ENCODE data around the gene TSPAN10.
"Not testable (repeated sequence)": the region's sequence is repeated elsewhere in the genome, so short reads cannot be mapped to it uniquely, and the experiment has no call there.

Gene TSPAN10

DNA sequence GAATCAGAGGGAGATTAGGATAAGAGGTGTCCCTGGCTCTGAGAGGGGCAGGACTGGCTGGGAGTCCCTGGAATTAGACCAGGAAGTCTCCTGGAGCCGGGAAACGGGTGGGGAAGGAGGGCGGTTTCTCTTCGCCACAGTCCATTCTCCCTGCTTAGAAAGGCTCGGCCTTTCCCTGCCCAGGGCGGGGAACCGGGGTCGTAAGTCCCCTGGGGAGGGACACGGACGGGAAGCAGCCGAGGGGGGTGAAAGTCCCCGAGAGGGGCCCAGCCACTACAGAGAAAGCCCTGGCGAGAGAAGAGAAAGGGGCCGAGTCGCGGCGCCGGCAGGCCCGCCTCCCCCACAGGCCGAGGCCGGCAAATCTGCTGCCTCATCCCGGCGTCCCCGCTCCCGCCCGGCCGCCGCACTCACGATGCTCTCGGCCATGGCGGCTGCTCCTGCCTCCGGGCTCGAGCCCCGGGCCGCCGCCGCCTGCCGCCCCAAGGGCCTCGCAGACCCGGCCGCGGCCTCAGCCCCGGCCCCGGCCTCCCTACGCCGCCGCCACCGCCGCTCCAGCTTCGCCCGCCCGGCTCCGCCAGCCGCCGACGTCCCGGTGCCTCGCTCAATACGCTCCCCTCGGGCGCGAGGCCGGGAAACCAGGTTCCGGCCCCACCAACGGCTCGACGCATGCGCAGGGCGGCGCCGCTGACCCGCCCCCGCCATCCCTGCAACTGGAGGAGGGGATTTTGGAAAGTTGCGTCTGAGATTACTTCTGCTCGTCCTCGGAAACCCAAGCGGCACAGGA, at the start of gene TSPAN10, which contains the start of gene NPLOC4:
TSPAN10 (plus strand) TSS at position 692 of the 784 bp plus-strand sequence. CDS start 5,217 bp downstream, outside the sequence.
NPLOC4 (minus strand) TSS at position 608 of the 784 bp plus-strand sequence; CDS start at position 426, 182 bp downstream.
- peak; percentile 87 for DNase-seq

DNA sequence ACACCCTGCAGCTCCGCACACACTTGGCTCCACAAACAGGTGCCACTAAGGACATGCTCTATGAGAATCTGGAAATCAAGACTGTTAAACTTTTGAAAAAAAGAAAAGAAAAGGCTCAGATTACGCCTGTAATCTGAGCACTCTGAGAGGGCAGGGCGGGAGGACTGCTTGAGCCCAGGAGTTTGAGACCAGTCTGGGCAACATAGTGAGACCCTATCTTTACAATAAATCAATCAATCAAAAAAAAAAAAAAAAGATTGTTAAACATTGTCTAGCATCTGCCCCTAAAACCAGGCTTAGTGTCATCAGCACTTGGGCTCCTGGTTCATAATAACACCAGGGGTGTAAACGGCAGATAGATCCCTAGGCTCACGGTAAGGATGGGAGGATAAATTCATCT, 47.4 kb upstream of the TSPAN10 start:
- no peak for DNase-seq

DNA sequence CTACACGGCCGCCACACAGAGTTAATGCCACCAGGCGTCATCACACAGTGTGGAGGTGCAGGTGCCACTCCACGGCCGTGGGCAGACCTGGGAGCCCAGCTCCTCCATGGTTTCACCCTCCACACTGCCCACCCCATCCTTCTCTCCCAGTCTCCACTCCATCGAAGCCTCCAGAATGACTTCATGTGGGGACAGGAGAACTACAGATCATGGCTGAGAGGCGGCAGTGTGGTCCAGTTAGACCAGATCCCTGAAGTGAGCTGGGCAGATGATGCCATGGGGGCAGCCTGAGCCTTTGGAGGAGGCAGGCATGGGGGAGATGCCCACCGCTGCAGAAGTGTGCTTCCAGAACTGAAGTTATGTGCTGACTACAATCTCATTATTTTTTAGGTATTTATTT, 46.9 kb upstream of the TSPAN10 start:
- DNase-seq: no peak

DNA sequence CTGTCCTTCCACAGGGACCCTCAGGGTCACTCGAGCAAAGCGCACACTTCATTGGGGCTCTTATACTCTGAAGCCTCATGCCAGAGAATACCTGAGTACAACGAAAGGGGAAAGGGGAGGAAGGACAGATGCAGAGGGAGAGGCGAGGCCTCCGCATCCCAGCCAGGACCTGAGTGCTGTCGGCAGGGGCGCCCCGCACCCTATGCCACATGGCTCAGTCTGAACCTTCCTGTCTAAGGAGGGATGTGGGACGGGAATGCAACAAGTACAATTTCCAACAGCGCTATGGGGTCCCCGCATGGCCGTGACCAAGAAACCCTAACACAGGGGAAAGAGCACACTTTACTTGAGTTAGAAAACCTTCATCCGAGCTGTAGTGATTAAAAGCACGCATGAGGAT, 45.0 kb upstream of the TSPAN10 start:
- no peak for DNase-seq

DNA sequence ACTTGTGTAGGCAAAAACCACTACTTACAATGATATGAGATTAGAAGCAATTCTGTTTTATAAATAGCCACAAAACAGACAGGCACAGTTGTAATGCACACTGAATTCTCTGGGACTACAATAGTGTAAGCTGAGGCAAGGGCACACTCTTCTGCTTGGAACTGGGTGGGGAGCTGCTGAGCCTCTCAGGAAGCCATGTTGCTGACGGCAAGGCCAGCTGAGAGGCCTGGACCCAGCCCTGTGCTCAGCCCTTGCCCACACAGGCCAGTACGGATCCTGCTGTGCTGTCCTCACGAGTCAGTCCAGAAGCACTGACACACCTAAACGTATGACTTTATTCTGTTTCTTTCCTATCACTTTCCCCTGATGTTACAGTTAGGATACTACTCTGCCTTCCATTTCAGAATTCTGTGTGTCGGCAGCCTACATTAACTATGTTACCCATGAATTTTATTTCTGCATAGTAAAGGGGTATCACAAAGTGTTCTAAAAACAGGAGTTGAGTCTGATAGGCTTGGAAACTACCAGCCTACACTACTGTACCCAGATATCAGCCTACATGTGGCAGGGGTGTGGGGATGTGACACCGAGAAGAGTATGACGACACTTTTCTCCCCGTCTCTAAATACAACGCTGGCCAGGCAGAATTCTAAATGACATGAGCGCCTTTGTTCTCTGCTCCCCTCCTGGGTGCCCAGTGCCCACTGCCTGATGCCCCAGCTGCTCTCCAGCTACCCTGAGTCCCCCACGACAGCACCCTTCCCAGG, 43.7 kb upstream of the TSPAN10 start:
- no peak for DNase-seq

DNA sequence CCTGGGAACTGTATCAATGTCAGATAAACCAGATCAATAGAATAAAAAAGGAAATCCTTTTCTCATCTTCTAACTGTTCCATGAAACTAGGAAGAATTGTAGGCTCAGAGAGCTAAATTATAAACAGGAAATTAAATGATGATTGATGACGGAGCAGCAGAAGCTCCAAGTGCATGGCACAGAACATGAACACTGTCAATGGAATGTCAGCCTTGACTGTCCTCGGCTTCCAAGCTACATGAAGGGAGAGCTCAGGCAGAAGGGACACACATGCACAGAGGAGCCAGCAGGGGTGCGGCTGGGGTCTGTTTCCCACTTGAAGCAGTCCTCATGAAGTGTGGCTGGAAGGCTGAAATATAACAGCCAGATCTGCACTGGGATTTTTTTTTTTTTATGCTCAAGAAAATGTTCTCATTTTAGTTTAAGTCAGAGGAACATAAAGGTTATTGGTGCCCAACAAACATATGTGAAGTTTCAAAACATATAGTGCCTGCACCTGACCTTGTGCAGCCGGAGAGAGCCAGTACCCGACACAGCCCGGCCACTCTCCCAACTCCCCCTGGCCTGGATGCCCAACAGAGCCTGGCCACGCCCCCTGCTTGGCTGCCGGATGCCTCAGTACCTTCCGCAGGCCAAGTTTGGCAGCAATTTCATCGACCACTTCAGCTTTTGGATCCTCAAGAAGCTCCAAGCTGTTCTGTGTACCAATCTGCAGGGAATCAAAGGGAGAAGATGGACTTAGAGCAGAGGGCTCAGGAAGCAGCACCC, 37.1 kb upstream of the TSPAN10 start:
- DNase-seq: no peak

DNA sequence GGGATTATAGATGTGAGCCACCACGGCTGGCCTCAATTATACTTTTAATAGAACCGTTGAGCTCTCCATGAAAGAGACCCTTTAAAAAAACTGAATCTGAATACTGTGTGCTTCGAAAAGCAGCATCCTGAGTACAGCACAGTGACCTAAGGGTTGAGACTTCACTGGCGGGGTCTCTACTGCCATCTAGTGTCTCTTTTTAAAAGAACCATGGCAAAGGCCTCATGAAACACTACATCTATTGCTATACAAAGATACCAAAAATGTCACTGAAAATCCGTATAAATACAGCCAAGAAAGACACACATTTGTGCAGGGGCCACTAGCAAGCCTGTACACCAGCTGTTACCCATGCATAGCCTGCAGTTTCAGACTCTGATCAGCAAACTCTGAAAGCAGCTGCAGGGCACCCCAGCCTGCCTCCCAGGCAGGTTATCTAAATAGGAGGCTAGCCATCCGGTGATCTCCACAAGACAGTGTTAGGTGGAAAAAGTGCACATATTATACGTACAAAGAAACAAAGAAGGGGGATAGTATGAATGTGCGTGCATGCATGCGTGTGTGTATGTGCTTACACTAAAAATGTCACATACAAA, 35.4 kb upstream of the TSPAN10 start:
- DNase-seq: peak; percentile 45

DNA sequence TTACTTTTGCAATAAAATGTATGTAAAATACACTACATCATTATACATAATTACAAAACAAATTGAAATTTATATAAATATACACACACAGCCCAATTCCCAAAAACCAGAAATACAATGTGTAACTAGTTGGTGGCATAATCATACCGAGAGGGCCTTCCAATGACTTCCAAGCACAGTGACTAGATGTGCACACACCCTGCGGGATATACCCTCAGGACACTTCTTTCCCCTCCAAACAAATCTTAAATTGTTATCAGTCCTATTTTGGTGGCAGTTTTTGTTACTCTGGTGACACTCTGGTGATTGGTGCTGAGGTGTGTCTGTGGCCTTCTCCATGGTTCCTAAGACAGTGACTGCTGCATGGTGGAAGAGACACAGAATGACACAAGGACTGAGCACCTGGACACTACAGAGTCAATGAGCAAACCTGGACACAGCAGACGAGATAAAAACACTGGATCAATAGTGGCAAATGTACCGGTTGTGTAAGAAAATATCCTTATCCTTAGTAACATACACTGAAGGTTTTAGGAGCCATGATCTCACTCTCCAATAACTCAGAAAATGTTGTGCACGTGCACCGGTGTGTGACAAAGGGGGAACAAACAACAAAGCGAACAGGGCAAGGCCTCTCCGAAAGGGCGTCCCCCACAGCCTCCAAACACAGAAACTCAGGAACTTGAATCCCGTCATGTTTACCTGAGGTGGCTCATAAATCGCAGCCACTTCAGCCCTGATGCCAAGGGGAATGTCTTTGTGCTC, 33.0 kb upstream of the TSPAN10 start:
- DNase-seq: no peak

DNA sequence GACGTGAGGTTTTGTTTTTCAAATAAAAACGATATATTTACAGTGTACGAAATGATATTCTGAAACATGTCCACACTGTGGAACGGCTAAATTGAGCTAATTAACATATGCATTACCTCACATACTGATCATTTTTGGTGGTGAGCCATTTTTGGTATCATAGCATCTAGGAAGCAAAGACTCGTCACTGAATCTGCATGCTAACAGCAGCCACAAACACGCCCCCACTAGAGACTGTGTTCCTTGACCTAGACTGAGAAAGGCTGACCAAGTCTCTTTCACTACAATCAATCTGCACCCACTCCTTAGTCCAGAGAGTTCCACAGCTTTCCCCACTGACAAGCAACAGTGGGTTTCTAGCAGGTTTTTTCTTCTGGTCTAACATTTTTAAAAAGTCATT, 29.6 kb upstream of the TSPAN10 start:
- no peak for DNase-seq

DNA sequence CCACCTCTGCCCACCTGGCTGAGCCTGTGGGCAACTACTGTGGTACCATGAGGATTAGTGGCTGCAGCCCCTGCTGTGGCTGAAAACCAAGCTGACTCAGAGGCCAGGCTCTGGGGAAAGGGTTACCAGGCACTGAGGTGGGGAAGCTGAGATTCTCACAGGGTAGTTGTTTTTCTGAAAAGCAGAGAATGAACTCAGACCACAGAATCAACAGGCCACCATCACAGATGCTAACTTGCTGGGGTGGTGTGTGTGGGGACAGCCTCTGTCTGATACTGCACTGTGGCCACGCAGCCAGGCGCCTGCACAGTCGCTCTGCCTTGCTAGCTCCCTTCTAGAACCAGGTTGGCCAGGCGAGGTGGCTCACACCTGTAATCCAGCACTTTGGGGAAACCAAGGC, 28.9 kb upstream of the TSPAN10 start:
- no peak for DNase-seq

DNA sequence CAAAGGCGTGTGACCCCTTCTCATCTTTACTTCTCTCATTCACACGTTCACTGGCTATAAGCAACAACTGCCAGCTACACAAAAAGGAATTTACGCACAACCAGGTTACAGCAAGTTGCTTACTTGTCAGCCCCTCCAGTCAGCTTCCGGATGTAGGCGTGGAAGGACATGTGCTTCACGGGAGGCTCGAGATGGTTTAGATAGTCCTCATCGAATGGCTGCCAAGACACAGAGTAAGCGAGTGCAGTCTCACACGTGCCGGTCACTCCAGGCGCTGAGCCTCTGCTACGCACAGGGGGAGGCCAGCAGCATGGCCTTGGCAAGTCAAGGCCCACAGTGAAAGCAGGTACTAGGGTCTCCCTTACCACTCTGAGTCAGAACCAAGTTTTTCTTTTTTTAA, 28.4 kb upstream of the TSPAN10 start:
- DNase-seq: no peak

DNA sequence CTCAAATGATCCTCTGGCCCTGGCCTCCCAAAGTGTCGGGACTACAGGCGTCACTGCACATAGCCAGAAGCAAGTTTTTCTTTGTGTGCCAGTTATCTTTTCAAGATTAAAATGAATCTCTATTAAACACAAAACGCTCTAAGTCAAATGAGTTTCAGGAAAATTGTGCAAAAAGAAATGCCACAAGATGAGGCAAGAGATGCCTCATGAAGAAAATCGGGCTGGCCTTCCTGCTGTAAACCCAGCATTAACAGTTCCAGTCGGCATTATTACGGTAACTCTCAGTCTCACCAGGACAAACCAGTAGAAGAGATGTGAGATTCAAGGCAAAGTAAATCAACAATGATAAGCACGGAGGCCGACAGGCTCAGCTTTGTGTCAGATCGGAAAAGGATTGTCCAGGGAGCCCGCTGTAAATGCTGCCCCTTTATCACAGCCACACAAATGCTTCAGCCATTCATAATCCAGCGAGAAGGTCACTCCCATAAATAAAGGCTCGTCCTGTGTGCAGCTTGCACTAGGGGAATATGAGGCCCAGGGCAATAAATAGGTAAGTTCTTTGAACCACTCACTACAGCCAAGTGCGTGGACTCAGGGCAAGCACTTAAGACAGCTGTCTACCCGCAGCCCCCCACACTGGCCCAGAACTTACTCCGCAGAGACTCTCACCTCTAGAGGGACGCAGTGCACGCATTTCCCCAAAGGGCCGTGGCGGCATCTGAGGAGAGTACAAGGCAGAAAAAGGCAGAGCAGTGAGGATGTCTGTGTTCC, 27.3 kb upstream of the TSPAN10 start:
- DNase-seq: no peak

DNA sequence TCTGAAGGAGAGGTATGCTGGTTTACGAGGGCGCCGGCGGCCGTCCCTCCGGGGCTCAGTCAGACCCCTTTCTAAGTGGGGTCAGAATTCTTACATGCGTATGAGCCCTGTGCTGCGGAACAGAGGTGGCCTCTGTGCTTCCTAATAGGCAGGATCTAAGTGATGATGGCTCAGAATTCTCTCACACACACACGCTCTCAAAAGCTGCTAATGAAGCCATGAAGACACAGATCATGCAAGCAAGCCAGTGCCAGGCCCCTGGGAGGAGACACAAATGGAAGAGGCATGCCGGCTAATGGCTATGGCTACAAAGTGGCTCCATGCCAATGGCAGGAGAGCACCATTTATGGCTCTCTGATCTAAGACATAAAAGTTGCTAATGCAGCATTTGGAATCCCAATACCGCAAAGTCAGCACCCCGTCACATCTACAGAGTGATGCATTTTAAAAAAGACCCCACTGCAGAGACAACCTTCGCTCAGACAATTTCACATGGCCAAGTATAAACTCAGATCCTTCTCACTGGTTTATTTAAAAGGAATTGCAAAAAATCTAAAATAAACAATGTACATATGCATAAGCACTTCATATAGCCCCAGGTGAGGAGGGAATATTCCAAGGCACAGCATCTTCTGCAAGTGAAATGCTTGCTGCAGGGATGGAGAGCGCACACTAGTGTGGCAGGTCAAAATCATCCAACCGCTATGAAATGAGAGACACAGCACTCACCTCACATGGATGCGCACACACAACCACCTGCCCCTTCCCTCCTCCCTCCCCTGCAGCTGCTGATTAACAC, 24.6 kb upstream of the TSPAN10 start:
- DNase-seq: no peak

DNA sequence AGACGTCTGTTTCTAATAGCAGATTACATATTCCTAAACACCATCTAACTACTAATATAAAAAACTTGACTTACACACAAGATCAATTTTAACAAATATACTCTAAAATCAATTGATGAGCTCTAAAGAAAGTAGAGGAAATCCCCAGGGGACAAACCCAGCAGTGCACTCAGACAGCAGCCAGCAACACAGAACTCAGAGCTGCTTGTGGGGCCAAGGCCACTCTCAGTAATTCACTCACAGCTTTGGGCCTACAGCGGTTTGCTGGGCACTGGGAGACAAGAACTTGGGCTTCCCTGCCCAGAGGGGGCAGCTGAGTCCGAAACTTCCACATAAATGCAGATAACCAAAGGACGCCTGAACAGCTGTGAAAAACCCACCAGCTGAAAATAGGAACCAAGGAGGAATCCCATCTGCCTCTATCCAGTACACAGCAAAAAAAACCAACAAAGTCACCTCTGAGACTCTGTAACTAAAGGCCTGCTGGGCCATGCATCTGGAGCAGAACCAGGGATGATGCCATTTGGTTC, 21.5 kb upstream of the TSPAN10 start:
- DNase-seq: no peak

DNA sequence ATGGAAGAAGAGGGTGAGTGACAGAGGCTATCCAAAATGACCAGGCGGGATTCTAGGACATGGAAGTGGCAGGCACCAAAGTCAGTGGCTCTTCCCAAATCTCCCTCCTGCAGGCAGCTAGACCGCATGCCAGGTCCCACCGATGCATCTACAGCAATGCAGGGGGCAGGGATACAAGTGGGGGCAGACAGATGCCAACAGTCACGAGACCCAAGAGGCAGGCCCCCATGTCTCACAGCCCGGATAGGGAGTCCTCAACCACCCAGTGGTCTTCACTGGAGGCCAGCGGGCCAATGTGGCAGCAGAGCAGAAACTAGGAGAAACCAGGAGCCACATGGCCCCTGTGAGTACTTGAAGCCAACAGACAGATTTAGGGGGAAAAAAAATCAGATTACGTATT, 20.1 kb upstream of the TSPAN10 start:
- DNase-seq: no peak

DNA sequence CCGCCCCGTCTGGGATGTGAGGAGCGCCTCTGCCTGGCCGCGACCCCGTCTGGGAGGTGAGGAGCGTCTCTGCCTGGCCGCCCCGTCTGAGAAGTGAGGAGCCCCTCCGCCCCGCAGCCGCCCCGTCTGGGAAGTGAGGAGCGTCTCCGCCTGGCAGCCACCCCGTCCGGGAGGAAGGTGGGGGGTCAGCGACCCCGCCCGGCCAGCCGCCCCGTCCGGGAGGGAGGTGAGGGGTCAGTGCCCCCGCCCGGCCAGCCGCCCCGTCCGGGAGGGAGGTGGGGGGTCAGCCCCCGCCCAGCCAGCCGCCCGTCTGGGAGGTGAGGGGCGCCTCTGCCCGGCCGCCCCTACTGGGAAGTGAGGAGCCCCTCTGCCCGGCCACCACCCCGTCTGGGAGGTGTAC, 18.7 kb upstream of the TSPAN10 start:
- not testable (repeated sequence) for DNase-seq

DNA sequence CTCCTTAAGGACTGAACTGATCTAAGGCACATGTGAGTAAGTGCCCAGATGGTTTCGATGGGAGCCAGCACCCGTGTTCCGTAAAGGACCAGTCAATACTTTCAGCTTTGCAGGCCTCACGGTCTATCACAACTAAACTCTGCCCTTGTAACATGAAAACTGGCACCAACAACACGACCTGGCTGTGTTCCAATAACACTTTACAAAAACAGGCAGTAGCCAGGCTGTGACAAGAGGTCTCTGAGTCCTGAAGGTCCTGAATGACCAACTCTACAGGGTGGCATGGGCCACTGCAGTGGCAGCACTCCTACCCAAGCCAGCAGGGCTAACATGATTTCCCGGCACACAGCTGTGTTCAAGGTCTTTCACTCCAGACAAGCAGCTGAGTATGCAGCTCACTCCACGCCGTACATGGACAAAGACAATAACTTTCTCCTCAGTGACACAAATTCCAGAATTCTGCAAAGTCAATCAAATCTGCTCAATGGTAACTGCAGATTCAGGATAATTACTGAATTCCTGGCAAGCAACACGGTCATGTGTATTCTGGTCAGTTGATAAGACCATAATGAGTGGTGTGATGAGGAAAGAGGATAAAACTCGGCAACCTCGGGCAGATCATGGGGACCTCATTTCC, 15.4 kb upstream of the TSPAN10 start:
- no peak for DNase-seq

DNA sequence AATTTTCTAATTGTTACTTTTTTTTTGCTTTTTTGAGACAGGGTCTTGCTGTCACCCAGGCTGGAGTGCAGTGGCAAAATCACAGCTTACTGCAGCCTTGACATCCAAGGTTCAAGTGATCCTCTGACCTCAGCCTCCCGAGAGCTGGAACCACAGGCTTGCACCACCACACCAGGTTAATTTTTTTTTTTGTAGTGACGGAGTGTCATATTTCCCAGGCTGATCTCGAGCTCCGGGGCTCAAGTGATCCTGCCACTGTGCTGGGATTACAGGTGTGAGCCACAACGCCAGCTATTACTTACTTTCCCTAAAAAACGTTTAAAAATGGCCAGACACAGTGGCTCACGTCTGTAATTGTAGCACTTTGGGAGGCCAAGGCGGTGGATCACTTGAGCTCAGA, 6.7 kb upstream of the TSPAN10 start:
- DNase-seq: no peak

DNA sequence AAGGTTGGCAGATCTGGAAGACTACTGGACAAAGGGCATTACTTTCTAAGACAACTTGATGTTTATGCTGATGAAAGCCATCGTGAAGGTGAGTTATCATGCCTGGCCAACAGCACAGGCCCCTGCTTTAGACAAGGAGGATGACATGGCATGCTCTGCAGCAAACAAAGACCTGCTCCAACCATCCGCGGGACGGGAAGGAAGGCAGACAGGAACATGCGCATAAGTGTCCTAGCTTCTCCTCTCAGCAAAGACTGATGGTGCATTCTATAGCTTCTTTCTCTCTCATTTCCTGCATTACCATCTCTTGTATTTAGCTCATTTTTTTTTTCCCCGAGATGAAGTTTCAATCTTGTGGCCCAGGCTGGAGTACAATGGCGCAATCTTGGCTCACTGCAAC, 5.5 kb upstream of the TSPAN10 start:
- DNase-seq: no peak

DNA sequence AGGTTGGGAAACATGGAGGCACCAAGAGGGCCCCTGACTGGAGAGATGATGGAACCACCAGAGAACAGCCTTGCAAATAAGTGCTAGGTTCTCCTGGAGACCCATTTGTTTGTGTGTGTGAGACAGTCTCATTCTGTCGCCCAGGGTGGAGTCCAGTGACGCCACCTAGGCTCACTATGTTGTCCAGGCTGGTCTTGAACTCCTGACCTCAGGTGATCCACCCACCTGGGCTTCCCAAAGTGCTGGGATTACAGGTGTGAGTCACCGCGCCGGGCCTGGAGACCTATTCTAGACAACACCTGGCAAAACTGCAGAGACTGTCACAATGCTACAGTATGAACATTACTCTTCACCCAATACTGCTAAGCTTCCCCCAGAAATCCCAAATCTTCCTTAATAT, 1.6 kb upstream of the TSPAN10 start:
- DNase-seq: no peak
